Ectodermal cell (in vitro differentiated cells): ENCODE data around the gene ARFGAP3.

ENCODE experiments used
- H3K27ac ChIP-seq: 2 replicates; pipeline ENCODE4 v1.7.0; 2013; ENCODE audit warnings: mild to moderate bottlenecking, low read depth, low read length; ENCODE audit not compliant: insufficient read depth, poor library complexity, severe bottlenecking
- H3K27me3 ChIP-seq: 2 replicates; pipeline ENCODE4 v1.7.0; 2013; ENCODE audit warnings: mild to moderate bottlenecking, low read length; ENCODE audit not compliant: insufficient read depth, control insufficient read depth, poor library complexity, severe bottlenecking
- H3K36me3 ChIP-seq: one replicate; pipeline ENCODE4 v1.7.0; 2013; ENCODE audit warnings: low read length; ENCODE audit not compliant: control insufficient read depth, insufficient read depth
- H3K4me1 ChIP-seq: one replicate; pipeline ENCODE4 v1.7.0; 2013; ENCODE audit warnings: low read length; ENCODE audit not compliant: control insufficient read depth, insufficient read depth
- H3K4me3 ChIP-seq: 2 replicates; pipeline ENCODE4 v1.7.0; 2013; ENCODE audit warnings: low read depth, low read length, control low read depth; ENCODE audit not compliant: insufficient read depth
- H3K9me3 ChIP-seq: 2 replicates; pipeline ENCODE4 v1.7.0; 2013; ENCODE audit warnings: mild to moderate bottlenecking, low read length, moderate library complexity; ENCODE audit not compliant: control insufficient read depth
- WGBS, 2 experiments: methylation state at CpG; one replicate each; pipeline ENCODE4 v1.1.7; 2013; ENCODE audit warnings: missing lambda C conversion rate in 2 of 2; 5-methylcytosine and 5-hydroxymethylcytosine counted together

The ARFGAP3 gene

DNA sequence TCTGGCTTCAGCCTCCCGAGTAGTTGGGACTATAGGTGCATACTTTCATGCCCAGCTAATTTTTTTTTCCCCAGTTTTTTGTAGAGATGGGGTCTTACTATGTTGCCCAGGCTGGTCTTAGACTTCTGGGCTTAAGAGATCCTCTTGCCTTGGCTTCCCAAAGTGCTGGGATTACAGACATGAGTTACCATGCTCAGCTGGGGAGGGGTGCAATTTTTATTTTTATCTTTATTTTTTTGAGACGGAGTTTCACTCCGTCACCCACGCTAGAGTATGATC lies 86.7 kb downstream of the ARFGAP3 start:
- no peak overlapping the region for H3K4me3 ChIP-seq
- no peak overlapping the region for H3K27ac ChIP-seq
- no peaks in the 10 kb centered on the region for H3K27me3 ChIP-seq
- peaks cover 6% of the 10 kb centered on the region for H3K4me1 ChIP-seq
- WGBS, 2 experiments = 80 to 83% methylated on average over 4 of the region's 4 CpGs
- no peaks in the 10 kb centered on the region for H3K36me3 ChIP-seq
- H3K9me3 ChIP-seq = no peaks in the 10 kb centered on the region

DNA sequence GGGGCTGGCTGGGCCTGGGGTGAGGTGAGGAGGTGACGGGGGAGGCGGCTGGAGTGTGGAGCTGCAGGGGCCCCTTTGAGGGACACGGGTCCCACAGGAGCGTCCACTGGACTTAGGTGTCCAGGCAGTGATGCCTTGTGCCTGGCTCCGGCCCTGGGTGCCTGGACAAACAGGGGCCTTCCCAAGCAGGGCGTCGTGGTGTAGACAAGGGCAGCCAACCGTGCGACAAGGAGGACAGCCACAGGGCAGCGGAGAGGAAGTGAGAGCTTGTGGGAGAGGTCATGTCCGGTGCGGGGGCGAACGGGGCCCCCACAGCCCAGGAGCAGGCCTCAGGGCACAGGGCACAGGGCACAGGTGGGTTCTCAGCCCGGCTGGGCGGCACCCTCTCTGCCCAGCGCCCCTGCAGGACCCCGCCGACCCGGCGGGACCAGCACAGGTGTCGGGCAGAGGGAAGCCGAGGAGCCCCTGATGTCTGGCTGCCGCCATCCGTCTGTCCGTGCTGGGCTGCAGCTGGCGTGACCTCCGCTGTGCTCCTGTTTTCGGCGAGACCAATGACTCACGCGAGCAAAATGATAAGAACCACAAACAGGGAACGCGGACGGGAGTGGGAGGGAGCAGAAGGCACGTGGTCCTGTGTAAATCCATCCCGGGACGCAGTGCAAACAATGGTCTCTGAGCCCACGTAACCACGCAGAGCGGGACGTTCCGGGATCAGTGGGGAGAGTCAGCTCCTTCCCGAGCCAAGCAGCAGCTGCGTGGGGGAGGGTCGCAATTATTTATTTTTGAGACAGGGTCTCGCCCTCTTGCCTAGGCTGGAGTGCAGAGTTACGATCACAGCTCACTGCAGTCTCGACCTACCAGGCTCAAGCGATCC lies 87.3 kb downstream of the ARFGAP3 start:
- H3K27ac ChIP-seq = no peak overlapping the region

DNA sequence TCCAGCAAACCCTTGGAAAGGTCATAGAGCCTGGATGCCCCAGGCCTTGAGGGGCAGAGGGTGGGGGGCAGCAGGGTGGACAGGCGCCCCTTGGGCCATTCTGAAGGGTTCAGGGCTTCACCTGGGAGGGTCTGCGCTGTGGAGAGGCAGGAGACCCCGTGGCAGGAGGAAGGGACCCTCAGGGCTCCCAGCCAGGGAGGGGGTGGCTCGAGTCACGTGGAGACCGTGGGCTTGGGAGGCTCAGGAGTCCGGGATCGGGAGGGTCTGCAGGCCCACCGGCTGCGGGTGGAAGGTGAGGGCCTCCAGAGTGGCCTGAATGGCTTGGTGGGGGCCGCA lies 87.9 kb downstream of the ARFGAP3 start:
- WGBS, 2 experiments = 91 to 93% methylated on average over 11 of the region's 11 CpGs
- H3K27me3 ChIP-seq = no peaks in the 10 kb centered on the region
- H3K27ac ChIP-seq = no peak overlapping the region
- H3K4me3 ChIP-seq = no peak overlapping the region
- H3K4me1 ChIP-seq = peaks cover 6% of the 10 kb centered on the region
- H3K9me3 ChIP-seq = no peaks in the 10 kb centered on the region
- H3K36me3 ChIP-seq = no peaks in the 10 kb centered on the region

More for the DNA sequence above, 87.3 kb downstream of the ARFGAP3 start:
- no peaks in the 10 kb centered on the region for H3K27me3 ChIP-seq
- H3K4me3 ChIP-seq = no peak overlapping the region
- 85 to 86% methylated on average over 50 of the region's 50 CpGs for WGBS, 2 experiments
- H3K9me3 ChIP-seq = no peaks in the 10 kb centered on the region
- H3K4me1 ChIP-seq = peaks cover 6% of the 10 kb centered on the region
- no peaks in the 10 kb centered on the region for H3K36me3 ChIP-seq

DNA sequence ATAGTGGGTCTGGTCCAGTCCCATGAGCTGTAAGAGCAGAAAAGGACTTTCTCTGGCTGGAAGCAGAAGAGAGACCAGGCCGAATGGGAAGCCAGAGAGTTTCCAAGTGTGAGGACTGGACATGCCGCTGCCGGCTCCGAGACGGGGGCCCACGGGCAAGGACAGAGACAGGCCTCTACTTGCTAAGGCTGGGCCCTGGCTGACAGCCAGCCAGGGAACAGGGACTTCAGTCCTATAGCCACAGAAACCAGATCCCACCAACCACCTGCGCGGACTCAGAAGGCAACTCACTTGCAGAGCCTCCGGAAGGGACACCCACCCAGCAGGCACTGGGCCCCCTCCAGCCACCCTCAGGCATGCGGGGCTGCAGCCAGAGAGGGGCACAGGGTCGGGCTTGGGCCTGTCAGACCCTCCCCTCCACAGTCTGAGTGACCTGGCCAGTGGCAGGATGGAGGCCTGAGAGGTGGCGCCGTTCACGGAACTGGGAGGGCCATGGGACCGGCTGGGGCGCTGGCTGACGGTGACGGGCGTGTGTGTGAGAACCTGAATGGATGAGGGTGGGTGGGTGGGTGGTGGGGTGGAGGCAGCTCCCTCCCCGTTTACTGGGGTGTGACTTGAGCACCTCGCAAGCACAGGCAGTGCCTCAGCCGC lies 88.6 kb downstream of the ARFGAP3 start:
- WGBS, 2 experiments = 92 to 93% methylated on average over 22 of the region's 22 CpGs
- no peak overlapping the region for H3K27ac ChIP-seq
- peaks cover 6% of the 10 kb centered on the region for H3K4me1 ChIP-seq
- no peak overlapping the region for H3K4me3 ChIP-seq
- H3K27me3 ChIP-seq = no peaks in the 10 kb centered on the region
- no peaks in the 10 kb centered on the region for H3K36me3 ChIP-seq
- H3K9me3 ChIP-seq = no peaks in the 10 kb centered on the region

DNA sequence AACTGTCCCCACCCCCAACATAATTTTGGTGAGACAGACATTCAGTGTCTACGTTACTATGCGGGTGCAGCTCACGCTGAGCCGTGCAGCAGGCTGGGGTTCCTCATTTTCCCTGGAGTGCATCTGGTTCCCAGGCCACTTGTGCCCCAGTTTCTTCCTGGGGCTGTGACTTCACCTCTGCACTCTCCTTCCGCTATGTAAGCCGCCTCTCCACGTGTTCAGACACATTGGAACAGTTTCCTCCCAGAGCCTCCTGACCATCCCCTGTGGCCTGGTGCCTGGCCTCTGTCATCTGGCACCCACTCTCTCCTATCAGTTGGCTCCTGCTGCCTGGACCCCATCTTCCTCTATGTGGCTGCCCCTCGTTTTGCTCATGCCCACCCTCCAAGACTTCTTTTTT lies 90.2 kb downstream of the ARFGAP3 start:
- Histone ChIP-seq H3K4me3 (no peak overlapping the region), H3K27ac (no peak overlapping the region), H3K4me1 (no peaks in the 10 kb centered on the region), H3K36me3 (no peaks in the 10 kb centered on the region), H3K9me3 (no peaks in the 10 kb centered on the region), H3K27me3 (no peaks in the 10 kb centered on the region)
- 94 to 95% methylated on average over 7 to 8 of the region's 8 CpGs for WGBS, 2 experiments

DNA sequence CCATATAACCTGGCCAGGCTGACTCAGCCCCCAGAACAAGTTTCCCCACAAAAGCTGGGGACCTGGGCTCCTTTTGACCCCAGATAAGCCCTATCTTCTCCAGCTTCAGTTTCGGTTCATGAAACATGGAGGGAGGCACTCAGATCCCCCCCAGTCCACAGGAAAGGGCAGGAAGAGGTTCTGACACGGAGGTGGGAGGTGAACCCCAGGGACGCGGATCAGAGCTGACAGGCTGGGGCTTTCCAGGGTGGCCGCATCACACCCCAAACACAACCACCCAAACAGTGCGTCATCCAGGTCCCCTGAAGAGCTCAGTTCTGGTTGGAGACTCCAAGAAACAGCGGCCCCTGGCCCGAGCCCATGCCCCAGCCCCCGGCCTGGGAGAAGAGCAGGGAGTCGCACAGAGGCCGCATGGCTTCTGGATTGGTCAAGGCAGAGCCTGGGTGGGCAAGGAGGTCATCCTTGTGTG lies 92.1 kb downstream of the ARFGAP3 start:
- Histone ChIP-seq H3K36me3 (no peaks in the 10 kb centered on the region), H3K4me1 (no peaks in the 10 kb centered on the region), H3K4me3 (no peak overlapping the region), H3K9me3 (no peaks in the 10 kb centered on the region), H3K27ac (no peak overlapping the region), H3K27me3 (no peaks in the 10 kb centered on the region)
- WGBS, 2 experiments = 76 to 79% methylated on average over 11 of the region's 11 CpGs

DNA sequence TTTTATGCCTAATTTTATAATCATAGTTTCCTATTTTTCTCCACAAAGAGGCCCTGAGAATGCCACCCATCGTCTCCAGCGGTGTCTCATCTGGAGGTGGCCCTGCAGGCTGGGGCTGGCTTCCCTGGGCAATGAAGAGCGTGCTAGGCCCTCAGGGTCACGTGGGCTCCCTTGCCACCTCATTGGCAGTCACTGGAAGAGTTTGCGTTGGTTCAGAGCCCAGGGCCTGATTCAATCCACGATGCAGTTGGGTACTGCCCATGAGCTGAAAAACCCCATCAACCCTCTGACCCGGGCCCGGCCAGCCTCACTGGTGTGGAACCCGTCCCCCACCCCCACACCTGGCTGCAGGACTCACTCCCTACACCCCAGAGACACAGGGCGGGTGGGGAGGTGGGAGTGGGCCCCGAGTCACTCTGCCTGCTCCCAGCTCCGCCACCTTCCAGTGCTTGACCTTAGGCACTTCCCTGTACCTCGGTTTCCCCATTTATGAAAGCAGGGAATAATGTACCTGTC lies 93.0 kb downstream of the ARFGAP3 start:
- Histone ChIP-seq H3K27me3 (no peaks in the 10 kb centered on the region), H3K4me1 (peaks cover 2% of the 10 kb centered on the region), H3K9me3 (no peaks in the 10 kb centered on the region), H3K4me3 (no peak overlapping the region), H3K36me3 (no peaks in the 10 kb centered on the region), H3K27ac (no peak overlapping the region)
- 88 to 91% methylated on average over 13 of the region's 13 CpGs for WGBS, 2 experiments

DNA sequence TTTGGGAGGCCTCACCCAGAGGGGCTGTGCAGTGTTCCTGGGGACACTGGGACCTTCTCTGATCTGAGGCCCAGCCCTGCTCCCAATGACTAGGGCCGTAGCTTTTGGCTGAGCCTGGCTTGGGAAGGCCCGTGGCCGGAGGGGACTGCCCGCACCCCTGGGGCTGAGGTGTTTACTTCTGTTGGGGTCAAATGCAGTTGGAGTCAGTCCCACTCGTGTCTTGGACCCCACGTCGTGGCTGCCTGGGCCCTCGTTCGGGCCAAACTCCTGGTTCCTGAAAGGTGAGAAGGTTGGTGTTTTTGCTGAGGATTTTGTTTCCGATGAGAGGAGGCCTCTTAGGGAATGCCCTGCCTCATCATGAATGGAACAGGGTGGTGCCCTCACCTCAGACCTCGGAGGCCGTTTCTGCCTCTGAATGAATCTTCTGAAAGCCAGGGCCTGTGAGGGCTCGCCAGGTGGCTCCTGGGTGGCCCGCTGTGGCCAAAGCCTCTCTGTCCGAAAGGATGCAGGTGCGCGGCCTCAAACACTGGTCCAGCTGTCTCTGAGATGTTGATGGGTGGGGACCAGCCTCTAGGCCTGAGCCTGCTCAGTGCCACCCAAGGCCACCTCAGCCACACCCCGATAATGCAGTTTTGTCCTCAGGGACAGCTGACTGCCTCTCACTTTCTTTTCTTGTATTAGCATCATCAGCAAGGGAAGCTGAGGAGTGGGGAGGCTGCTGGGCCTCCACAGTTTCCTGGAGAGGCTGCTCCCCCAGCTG lies 96.1 kb downstream of the ARFGAP3 start:
- WGBS, 2 experiments = 85 to 87% methylated on average over 18 of the region's 18 CpGs
- Histone ChIP-seq H3K9me3 (no peaks in the 10 kb centered on the region), H3K27me3 (no peaks in the 10 kb centered on the region), H3K4me1 (peaks cover 5% of the 10 kb centered on the region), H3K36me3 (no peaks in the 10 kb centered on the region), H3K4me3 (no peak overlapping the region), H3K27ac (no peak overlapping the region)

DNA sequence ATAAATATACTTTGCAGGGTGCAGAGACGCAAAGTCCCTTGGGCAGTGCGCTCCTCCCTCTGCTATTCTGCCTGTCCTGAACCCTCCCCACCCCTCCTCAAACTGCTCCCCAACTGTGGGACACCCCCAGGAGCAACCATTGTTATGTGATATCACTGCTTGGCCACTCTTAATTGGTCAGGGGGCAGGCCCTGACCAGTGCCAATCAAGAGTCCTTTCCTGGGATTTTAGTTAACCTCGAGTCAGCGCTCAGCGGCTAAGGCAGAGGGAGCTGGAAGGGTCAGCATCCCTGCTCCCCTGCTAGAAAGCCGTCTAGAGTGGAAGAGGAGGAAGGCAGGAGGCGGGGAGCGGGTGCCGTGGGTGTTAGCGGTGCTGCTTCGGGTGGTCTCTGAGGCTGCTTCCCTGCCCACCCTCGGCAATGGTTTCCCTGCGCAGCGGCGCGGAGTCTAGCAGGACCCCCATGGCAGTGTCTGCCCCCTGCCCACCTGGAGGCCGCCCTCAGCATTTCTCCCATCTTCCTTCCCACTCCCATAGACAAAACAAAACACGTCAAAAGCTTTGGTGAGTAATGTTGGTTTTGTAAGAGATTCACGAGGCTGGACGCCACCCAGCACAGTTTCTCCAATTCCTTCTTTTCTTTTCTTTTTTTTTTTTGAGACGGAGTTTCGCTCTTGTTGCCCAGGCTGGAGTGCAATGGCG lies 98.0 kb downstream of the ARFGAP3 start:
- Histone ChIP-seq H3K27me3 (no peaks in the 10 kb centered on the region), H3K27ac (no peak overlapping the region), H3K9me3 (no peaks in the 10 kb centered on the region), H3K36me3 (no peaks in the 10 kb centered on the region), H3K4me3 (no peak overlapping the region), H3K4me1 (peaks cover 5% of the 10 kb centered on the region)
- WGBS, 2 experiments = 85 to 86% methylated on average over 21 to 23 of the region's 23 CpGs
